Kidney (tissue), 14 donors: ENCODE measurements around the gene OSCAR. TPM values are rescaled to one million over a fixed set of nuclear protein-coding genes. Genes with fewer than 3 reads are reported as not detected.
A peak's percentile ranks its signal among the peaks of the same experiment; 100 is the strongest.

Source experiments
- DNase-seq, 5 donors: peaks; one replicate each; pipeline ENCODE4 v3.0.0-alpha.2; 2013 to 2020
- FAIRE-seq: peaks from 2 replicates; lab custom pipeline; 2012; peaks lifted over from hg19 to GRCh38; lab: Jason Lieb, UNC
- H3K27ac ChIP-seq, 2 donors: one replicate each; pipeline ENCODE4 v1.7.0; 2013; ENCODE audit warnings: low read depth in 2 of 2, low read length in 2 of 2, inconsistent platforms in 1 of 2
- H3K27me3 ChIP-seq: one replicate; pipeline ENCODE4 v1.7.1; 2013; ENCODE audit warnings: low read length, inconsistent platforms; ENCODE audit not compliant: control insufficient read depth, insufficient read depth
- H3K36me3 ChIP-seq, 3 donors: one replicate each; pipeline versions ENCODE4 v1.7.0 to v1.7.1; 2013; ENCODE audit warnings: low read length in 3 of 3, control low read depth in 1 of 3, inconsistent platforms in 1 of 3; ENCODE audit not compliant: insufficient read depth in 3 of 3, control insufficient read depth in 2 of 3
- H3K4me1 ChIP-seq, 3 donors: one replicate each; pipeline versions ENCODE4 v1.7.0 to v1.7.1; 2013; ENCODE audit warnings: low read length in 3 of 3, inconsistent platforms in 1 of 3, low read depth in 1 of 3; ENCODE audit not compliant: control insufficient read depth in 2 of 3, insufficient read depth in 2 of 3
- H3K4me3 ChIP-seq, 3 donors: one replicate each; pipeline versions ENCODE4 v1.7.0 to v1.8.1; 2013; ENCODE audit warnings: low read length in 3 of 3, control low read depth in 1 of 3, inconsistent platforms in 1 of 3
- H3K9ac ChIP-seq, 3 donors: one replicate each; pipeline versions ENCODE4 v1.7.0 to v1.7.1; 2013; ENCODE audit warnings: low read length in 3 of 3, control low read depth in 1 of 3, inconsistent platforms in 1 of 3
- H3K9me3 ChIP-seq, 3 donors: one replicate each; pipeline versions ENCODE4 v1.7.0 to v1.7.1; 2013; ENCODE audit warnings: low read length in 3 of 3, control low read depth in 1 of 3, inconsistent platforms in 1 of 3; ENCODE audit not compliant: control insufficient read depth in 2 of 3, insufficient read depth in 1 of 3
- CTCF ChIP-seq: IDR thresholded peaks from 3 replicates; pipeline ENCODE4 v1.5.1; 2012; ENCODE audit warnings: mild to moderate bottlenecking, moderate library complexity, borderline replicate concordance; ENCODE audit not compliant: insufficient read depth; ENCODE audit errors: extremely low read depth
- intact Hi-C: fragments of 100-400 bp; cut with DNase I; formaldehyde crosslinking; loops from one replicate; pipeline ENCODE4 v1.11.1; 2022
- polyA plus RNA-seq: library from polyadenylated mRNA; stranded (reverse); fragments of 350-450 nt; fragmentation: Illumina TruSeq; extraction: RNeasy Lipid Tissue Mini Kit (QIAGEN cat#74804); gene quantifications from one replicate; pipeline ENCODE4 v1.2.3, GENCODE V29; 2014; ENCODE audit warnings: low read depth, low replicate concordance; ENCODE audit not compliant: insufficient read depth
- total RNA-seq: library from RNA; stranded (reverse); fragmentation: NEBNext Ultra II Directional; extraction: Animal tissue kit (Norgen Biotek cat#: 25700); gene quantifications from one replicate; pipeline ENCODE4 v1.2.1, GENCODE V29; 2021
- donor health status: control.
- donor health status: control.
- donor health status: control.
- donor health status: control.
- donor health status: control.
- donor health status: DM: yes; HTN: yes; CAD: no.
- donor health status: Normal renal cell carcinoma (clear cell type).

The OSCAR gene
- total and polyA plus RNA-seq, 2 donors from 2014 or later, result 0.77 to 5.1 TPM

GRCh38 chr19:54081032-54081431 lies 19.6 kb downstream of the OSCAR start, which contains the start of gene TARM1:
Gene TARM1 (minus strand): TSS chr19:54081365. CDS start chr19:54081340, 25 bp downstream.
- peak in 1 of 5 donors; percentile 7 for DNase-seq
- peaks cover 0 to 7% (median 7%) of the 10 kb centered on the region in 3 donors for H3K9me3 ChIP-seq
- no peak within 1 kb of the TSS for H3K4me3 ChIP-seq
- H3K36me3 ChIP-seq, result no peaks in the 10 kb centered on the region
- no peak for TF ChIP-seq CTCF
- H3K4me1 ChIP-seq, result no peaks in the 10 kb centered on the region
- intact Hi-C loops, result no loop called here
- H3K27me3 ChIP-seq, result no peaks in the 10 kb centered on the region
- no peak within 1 kb of the TSS for H3K9ac ChIP-seq
- no peak for FAIRE-seq
- no peak within 1 kb of the TSS for H3K27ac ChIP-seq

- H3K4me3 ChIP-seq, result no peak overlapping the region
- FAIRE-seq, result no peak
- no peaks in the 10 kb centered on the region for H3K4me1 ChIP-seq
- peaks cover 0 to 10% (median 4%) of the 10 kb centered on the region in 3 donors for H3K9me3 ChIP-seq
- intact Hi-C loops, result no loop called here
- TF ChIP-seq CTCF, result no peak
- H3K27me3 ChIP-seq, result no peaks in the 10 kb centered on the region
- H3K9ac ChIP-seq, result no peak overlapping the region
- H3K27ac ChIP-seq, result no peak overlapping the region
- H3K36me3 ChIP-seq, result no peaks in the 10 kb centered on the region
- no peak for DNase-seq
These were observed 23.3 kb downstream of the OSCAR start for GRCh38 chr19:54077334-54077733.

- intact Hi-C loops, result no loop called here
- no peak for TF ChIP-seq CTCF
- FAIRE-seq, result no peak
These were observed 25.8 kb downstream of the OSCAR start for GRCh38 chr19:54074851-54075250.

GRCh38 chr19:54073829-54074228 lies 26.8 kb downstream of the OSCAR start:
- intact Hi-C loops, result no loop called here
- TF ChIP-seq CTCF, result no peak
- no peak for FAIRE-seq
- Histone ChIP-seq H3K9me3 (peaks cover 0 to 10% (median 0%) of the 10 kb centered on the region in 3 donors), H3K4me1 (no peaks in the 10 kb centered on the region), H3K27ac (no peak overlapping the region), H3K36me3 (no peaks in the 10 kb centered on the region), H3K27me3 (no peaks in the 10 kb centered on the region), H3K4me3 (no peak overlapping the region), H3K9ac (no peak overlapping the region)
- peak in 1 of 5 donors; percentile 28 for DNase-seq

More at GRCh38 chr19:54074851-54075250, 25.8 kb downstream of the OSCAR start:
- no peak overlapping the region for H3K27ac ChIP-seq
- peak in 1 of 5 donors; percentile 40 for DNase-seq
- H3K27me3 ChIP-seq, result no peaks in the 10 kb centered on the region
- H3K36me3 ChIP-seq, result no peaks in the 10 kb centered on the region
- peaks cover 0 to 5% (median 0%) of the 10 kb centered on the region in 3 donors for H3K9me3 ChIP-seq
- no peak overlapping the region for H3K9ac ChIP-seq
- H3K4me1 ChIP-seq, result no peaks in the 10 kb centered on the region
- no peak overlapping the region for H3K4me3 ChIP-seq
